Neural progenitor cell (in vitro differentiated cells): ENCODE measurements around the gene MESD.

Source experiments
- CTCF ChIP-seq: fragments of 200-600 bp; sonication (generic); IDR thresholded peaks from 2 replicates; pipeline ENCODE4 v1.5.1; 2017; ENCODE audit warnings: antibody characterized with exemption, mild to moderate bottlenecking
- EZH2 ChIP-seq: fragments of 200-600 bp; sonication (generic); IDR thresholded peaks from 2 replicates; pipeline ENCODE4 v1.6.1; 2017; ENCODE audit warnings: antibody characterized with exemption, mild to moderate bottlenecking, moderate library complexity

- TF ChIP-seq CTCF (no peak), EZH2 (no peak)
Observed at GRCh38 chr15:80934761-80935221, 54.8 kb downstream of the MESD start.
